Chondrocyte (in vitro differentiated cells): ENCODE data around the gene CUBN. TPM values are rescaled to one million over a fixed set of nuclear protein-coding genes. Genes with fewer than 3 reads are reported as not detected.

ENCODE experiments used
- DNase-seq: peaks from one replicate; pipeline ENCODE4 v3.0.0; 2021; ENCODE audit warnings: mixed read lengths, low spot score
- H3K27ac Mint-ChIP-seq: one replicate; pipeline ENCODE4 v1.8.0; 2021; ENCODE audit warnings: mild to moderate bottlenecking, moderate library complexity, mixed read lengths; ENCODE audit not compliant: unreplicated experiment
- H3K27me3 Mint-ChIP-seq: 2 replicates; pipeline ENCODE4 v1.8.0; 2021; ENCODE audit warnings: low read depth, mixed read lengths
- H3K36me3 Mint-ChIP-seq: 2 replicates; pipeline ENCODE4 v1.8.0; 2021; ENCODE audit warnings: low read depth, mixed read lengths
- H3K4me1 Mint-ChIP-seq: 2 replicates; pipeline ENCODE4 v1.8.0; 2021; ENCODE audit warnings: low read depth, mild to moderate bottlenecking, mixed read lengths
- H3K4me3 Mint-ChIP-seq: one replicate; pipeline ENCODE4 v1.8.0; 2021; ENCODE audit warnings: mild to moderate bottlenecking, moderate library complexity, mixed read lengths; ENCODE audit not compliant: unreplicated experiment
- H3K9me3 Mint-ChIP-seq: 2 replicates; pipeline ENCODE4 v1.8.0; 2021; ENCODE audit warnings: low read depth, mixed read lengths
- CTCF ChIP-seq: fragments of 200-600 bp; sonication (generic); IDR thresholded peaks from 2 replicates; pipeline ENCODE4 v1.5.0; 2021; ENCODE audit warnings: antibody characterized with exemption, mild to moderate bottlenecking, moderate library complexity
- total RNA-seq: library from RNA; stranded (reverse); gene quantifications from 3 replicates; pipeline ENCODE4 v1.2.1, GENCODE V29; 2021

CUBN gene
- total RNA-seq, 1 donor from 2014 or later, result 1.0 TPM

GRCh38 chr10:17101257-17101909 is 28.2 kb downstream of the CUBN start:
- Mint-ChIP-seq H3K36me3 (peaks cover 2% of the 10 kb centered on the region), H3K4me3 (no peak overlapping the region), H3K4me1 (peaks cover 11% of the 10 kb centered on the region), H3K27me3 (no peaks in the 10 kb centered on the region), H3K27ac (no peak overlapping the region), H3K9me3 (peaks cover 5% of the 10 kb centered on the region)
- no peak for DNase-seq
- TF ChIP-seq CTCF, result no peak

DNA sequence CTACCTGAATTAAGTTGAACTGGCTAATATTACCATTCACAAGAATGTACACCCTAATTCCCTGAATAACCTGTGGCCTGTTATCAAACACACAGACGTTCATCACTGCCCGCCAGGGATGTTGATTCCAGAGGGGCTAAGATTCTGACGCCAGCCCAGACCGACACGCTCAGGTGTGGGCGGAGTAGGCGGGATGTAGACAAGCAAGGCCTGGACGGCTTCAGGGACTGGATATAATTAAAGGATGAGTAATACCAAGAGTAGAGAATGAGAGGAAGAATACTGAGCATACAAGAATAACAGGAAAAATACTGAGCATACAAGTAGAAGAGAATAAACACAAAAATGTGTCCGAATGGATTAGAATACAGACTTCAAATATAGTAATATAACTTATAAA is 29.0 kb downstream of the CUBN start:
- DNase-seq, result no peak
- H3K27ac Mint-ChIP-seq, result no peak overlapping the region
- no peak overlapping the region for H3K4me3 Mint-ChIP-seq
- H3K36me3 Mint-ChIP-seq, result peaks cover 4% of the 10 kb centered on the region
- TF ChIP-seq CTCF, result no peak
- H3K4me1 Mint-ChIP-seq, result peaks cover 11% of the 10 kb centered on the region
- no peaks in the 10 kb centered on the region for H3K27me3 Mint-ChIP-seq
- peaks cover 10% of the 10 kb centered on the region for H3K9me3 Mint-ChIP-seq

GRCh38 chr10:17098012-17098411 is 31.6 kb downstream of the CUBN start:
- Mint-ChIP-seq H3K9me3 (peaks cover 19% of the 10 kb centered on the region), H3K4me3 (no peak overlapping the region), H3K4me1 (peaks cover 11% of the 10 kb centered on the region), H3K36me3 (peaks cover 6% of the 10 kb centered on the region), H3K27me3 (no peaks in the 10 kb centered on the region), H3K27ac (no peak overlapping the region)
- no peak for TF ChIP-seq CTCF
- DNase-seq, result no peak

DNA sequence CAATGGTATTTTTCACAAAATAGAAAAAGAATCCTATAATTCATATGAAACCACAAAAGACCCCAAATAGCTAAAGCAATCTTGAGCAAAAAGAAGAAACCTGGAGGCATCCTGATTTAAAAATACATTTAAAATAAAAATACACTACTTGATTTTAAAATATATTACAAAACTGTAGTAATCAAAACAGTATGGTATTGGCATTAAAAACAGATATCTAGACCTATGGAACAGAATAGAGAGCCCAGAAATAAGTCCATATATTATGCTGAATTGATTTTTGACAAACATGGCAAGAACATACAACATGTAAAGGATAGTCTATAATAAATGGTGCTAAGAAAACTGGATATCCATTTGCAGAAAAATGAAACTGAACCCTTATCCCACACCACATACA is 34.8 kb downstream of the CUBN start:
- DNase-seq, result no peak
- peaks cover 6% of the 10 kb centered on the region for H3K36me3 Mint-ChIP-seq
- H3K27ac Mint-ChIP-seq, result no peak overlapping the region
- H3K27me3 Mint-ChIP-seq, result no peaks in the 10 kb centered on the region
- no peak for TF ChIP-seq CTCF
- H3K4me3 Mint-ChIP-seq, result no peak overlapping the region
- H3K4me1 Mint-ChIP-seq, result no peaks in the 10 kb centered on the region
- peaks cover 19% of the 10 kb centered on the region for H3K9me3 Mint-ChIP-seq

DNA sequence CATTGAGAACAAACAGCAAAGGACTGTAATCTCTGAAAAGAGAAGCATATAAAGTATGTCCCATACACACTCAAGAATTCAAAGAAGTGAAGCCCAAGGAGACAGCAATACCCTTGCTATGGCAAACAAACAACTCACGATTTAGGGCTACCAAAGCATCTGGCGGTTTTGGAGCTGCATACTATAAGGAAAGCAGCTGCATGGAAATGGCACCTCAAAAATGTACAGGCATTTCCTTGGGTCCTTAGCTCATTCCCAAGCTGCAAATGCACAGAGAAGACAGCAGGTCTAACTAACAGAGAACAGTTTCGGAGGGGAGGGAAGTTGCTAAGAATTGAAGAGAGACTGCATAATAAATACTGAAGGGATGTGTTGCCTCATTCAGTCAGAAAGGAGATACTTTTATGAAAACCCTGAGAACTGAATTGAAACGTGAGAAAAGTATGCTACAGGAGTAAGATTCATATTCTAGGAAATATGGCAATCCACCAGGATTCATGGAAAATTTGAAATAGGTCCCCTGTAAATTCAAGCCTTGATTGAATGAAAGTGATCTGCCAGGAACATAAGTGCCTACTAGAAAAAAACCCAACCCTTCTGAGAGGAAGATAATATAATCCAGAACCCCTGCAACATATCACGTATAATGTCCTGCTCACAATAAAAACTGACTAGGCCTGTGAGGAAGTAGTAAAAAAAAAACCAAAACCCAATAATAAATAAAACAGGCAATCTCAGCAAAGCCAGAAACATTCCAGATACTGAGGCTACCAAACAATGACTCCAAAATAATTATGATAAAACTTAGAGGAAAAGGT is 36.4 kb downstream of the CUBN start:
- Mint-ChIP-seq H3K4me3 (no peak overlapping the region), H3K4me1 (peaks cover 9% of the 10 kb centered on the region), H3K36me3 (peaks cover 6% of the 10 kb centered on the region), H3K27me3 (no peaks in the 10 kb centered on the region), H3K27ac (no peak overlapping the region), H3K9me3 (peaks cover 19% of the 10 kb centered on the region)
- TF ChIP-seq CTCF, result no peak
- no peak for DNase-seq
